HepG2 (cell line): ENCODE results near the gene PLEKHM2. TPM values are rescaled to one million over a fixed set of nuclear protein-coding genes. Genes with fewer than 3 reads are reported as not detected.

Experiments used
- ARNTL ChIP-seq: sonication (generic); formaldehyde crosslinking; IDR thresholded peaks from 2 replicates; pipeline ENCODE4 v1.4.0; 2020; ENCODE audit warnings: mild to moderate bottlenecking, missing genetic modification reagents
- ATAD3A ChIP-seq: sonication (generic); formaldehyde crosslinking; IDR thresholded peaks from 2 replicates; pipeline ENCODE4 v1.4.0; 2020; ENCODE audit warnings: missing genetic modification reagents
- CREB3 ChIP-seq: sonication (generic); formaldehyde crosslinking; IDR thresholded peaks from 2 replicates; pipeline ENCODE4 v1.5.0; 2020; ENCODE audit warnings: missing genetic modification reagents
- EED ChIP-seq: sonication (generic); formaldehyde crosslinking; IDR thresholded peaks from 2 replicates; pipeline ENCODE4 v1.5.0; 2020; ENCODE audit warnings: mild to moderate bottlenecking, missing genetic modification reagents
- FOXM1 ChIP-seq: sonication (generic); formaldehyde crosslinking; IDR thresholded peaks from 2 replicates; pipeline ENCODE4 v1.5.0; 2020; ENCODE audit warnings: missing genetic modification reagents
- GABPB1 ChIP-seq: IDR thresholded peaks from 2 replicates; pipeline ENCODE4 v1.6.1; 2016; ENCODE audit warnings: mild to moderate bottlenecking, missing genetic modification reagents, moderate library complexity, missing compliant biosample characterization
- HMGA1 ChIP-seq: sonication (generic); formaldehyde crosslinking; conservative IDR thresholded peaks from 2 replicates; pipeline ENCODE4 v1.4.0; 2020; ENCODE audit warnings: missing genetic modification reagents
- ISL2 ChIP-seq: sonication (generic); formaldehyde crosslinking; IDR thresholded peaks from 2 replicates; pipeline ENCODE4 v1.5.0; 2020; ENCODE audit warnings: missing genetic modification reagents
- MYC ChIP-seq: sonication (generic); formaldehyde crosslinking; IDR thresholded peaks from 2 replicates; pipeline ENCODE4 v1.9.0; 2021; ENCODE audit warnings: missing genetic modification reagents, borderline replicate concordance
- MYNN ChIP-seq: sonication (generic); formaldehyde crosslinking; IDR thresholded peaks from 2 replicates; pipeline ENCODE4 v1.4.0; 2020; ENCODE audit warnings: mild to moderate bottlenecking, low read depth, missing genetic modification reagents
- NFIB ChIP-seq: sonication (generic); formaldehyde crosslinking; IDR thresholded peaks from 2 replicates; pipeline ENCODE4 v1.9.0; 2021; ENCODE audit warnings: missing genetic modification reagents, mild to moderate bottlenecking, borderline replicate concordance
- NFKB2 ChIP-seq: sonication (generic); formaldehyde crosslinking; IDR thresholded peaks from 2 replicates; pipeline ENCODE4 v1.4.0; 2020; ENCODE audit warnings: missing genetic modification reagents, borderline replicate concordance
- NFRKB ChIP-seq: fragments of 450-650 bp; IDR thresholded peaks from 2 replicates; pipeline ENCODE4 v1.6.1; 2017
- SCMH1 ChIP-seq: sonication (generic); formaldehyde crosslinking; IDR thresholded peaks from 2 replicates; pipeline ENCODE4 v1.9.0; 2021; ENCODE audit warnings: missing genetic modification reagents, mild to moderate bottlenecking, borderline replicate concordance
- SOX13 ChIP-seq, 3 experiments: fragments of 450-650 bp in 1 of 3; sonication (generic) in 1 of 3; formaldehyde crosslinking in 1 of 3; IDR thresholded peaks in 2 of 3; conservative IDR thresholded peaks in 1 of 3; 2 replicates each; pipeline versions ENCODE4 v1.5.0 to v1.6.1; 2016 to 2020; ENCODE audit warnings: antibody characterized with exemption in 1 of 3, mild to moderate bottlenecking in 1 of 3, missing compliant biosample characterization in 1 of 3, missing genetic modification reagents in 1 of 3, moderate library complexity in 1 of 3
- SP5 ChIP-seq: IDR thresholded peaks from 2 replicates; pipeline ENCODE4 v1.6.1; 2016; ENCODE audit warnings: low read depth, borderline replicate concordance
- SPEN ChIP-seq: sonication (generic); formaldehyde crosslinking; IDR thresholded peaks from 2 replicates; pipeline ENCODE4 v1.5.1; 2020; ENCODE audit warnings: low read depth, mild to moderate bottlenecking, missing genetic modification reagents
- SRSF4 ChIP-seq: fragments of 200-400 bp; formaldehyde crosslinking; IDR thresholded peaks from one replicate; pipeline ENCODE4 v1.6.1; 2018; ENCODE audit warnings: mild to moderate bottlenecking, low read depth, low read length, moderate library complexity; ENCODE audit not compliant: poor library complexity, severe bottlenecking
- TFAP4 ChIP-seq: sonication (generic); IDR thresholded peaks from 2 replicates; pipeline ENCODE4 v1.6.1; 2016; ENCODE audit warnings: low read depth, borderline replicate concordance
- THYN1 ChIP-seq: sonication (generic); formaldehyde crosslinking; IDR thresholded peaks from 2 replicates; pipeline ENCODE4 v1.8.1; 2023; ENCODE audit warnings: low read depth, mild to moderate bottlenecking, moderate library complexity, missing genetic modification reagents, borderline replicate concordance
- ZFP36 ChIP-seq: fragments of 150-350 bp; IDR thresholded peaks from 2 replicates; pipeline ENCODE4 v1.6.1; 2018; ENCODE audit warnings: borderline replicate concordance, low read length, low read depth; ENCODE audit not compliant: partially characterized antibody
- ZNF101 ChIP-seq: sonication (generic); formaldehyde crosslinking; IDR thresholded peaks from 2 replicates; pipeline ENCODE4 v1.4.0; 2020; ENCODE audit warnings: mild to moderate bottlenecking, low read depth, missing genetic modification reagents, borderline replicate concordance
- ZNF138 ChIP-seq: sonication (generic); formaldehyde crosslinking; IDR thresholded peaks from 2 replicates; pipeline ENCODE4 v1.5.0; 2020; ENCODE audit warnings: mild to moderate bottlenecking, low read depth, missing genetic modification reagents
- ZNF17 ChIP-seq: sonication (generic); formaldehyde crosslinking; IDR thresholded peaks from 2 replicates; pipeline ENCODE4 v1.5.0; 2020; ENCODE audit warnings: mild to moderate bottlenecking, missing genetic modification reagents
- ZNF343 ChIP-seq: sonication (generic); formaldehyde crosslinking; IDR thresholded peaks from 2 replicates; pipeline ENCODE4 v1.4.0; 2020; ENCODE audit warnings: mild to moderate bottlenecking, missing genetic modification reagents
- ZNF546 ChIP-seq: sonication (generic); formaldehyde crosslinking; conservative IDR thresholded peaks from 2 replicates; pipeline ENCODE4 v1.8.1; 2023; ENCODE audit warnings: mild to moderate bottlenecking, missing genetic modification reagents
- ZNF607 ChIP-seq: sonication (generic); formaldehyde crosslinking; IDR thresholded peaks from 2 replicates; pipeline ENCODE4 v1.5.1; 2020; ENCODE audit warnings: missing genetic modification reagents, mild to moderate bottlenecking, borderline replicate concordance
- ZNF773 ChIP-seq: sonication (generic); formaldehyde crosslinking; IDR thresholded peaks from 2 replicates; pipeline ENCODE4 v1.4.0; 2020; ENCODE audit warnings: missing genetic modification reagents, borderline replicate concordance
- polyA plus RNA-seq, 8 experiments: library from polyadenylated mRNA; depleted of rRNA in 3 of 8; stranded (reverse) in 7 of 8; unstranded in 1 of 8; fragments of >200 nt; fragmentation: Illumina TruSeq in 4 of 8; extraction: Trizol in 4 of 8; gene quantifications; 2 replicates each; pipeline versions ENCODE4 v1.2.1 to v1.2.3, GENCODE V29; 2011 to 2016; ENCODE audit warnings: low read depth in 4 of 8, missing spikeins in 1 of 8, mixed read lengths in 1 of 8; ENCODE audit not compliant: insufficient read depth in 1 of 8
- total RNA-seq, 5 experiments: library from RNA; depleted of rRNA; stranded (reverse); fragments of >200 nt; fragmentation: Illumina TruSeq; extraction: Trizol; gene quantifications; 2 replicates each; pipeline ENCODE4 v1.2.3, GENCODE V29; 2016; ENCODE audit warnings: low read depth in 1 of 5
- TF ChIP-seq, protein P1 (sequence below): sonication (generic); formaldehyde crosslinking; IDR thresholded peaks from 2 replicates; pipeline ENCODE4 v1.8.1; 2023; ENCODE audit warnings: mild to moderate bottlenecking, inconsistent platforms, moderate library complexity, missing genetic modification reagents, borderline replicate concordance

The PLEKHM2 gene
- total and polyA plus RNA-seq, 2 of the 13 experiments (the other 11 are each of a cell fraction or from before 2014, with no cell fraction given), result 16.5 to 27.3 TPM

DNA sequence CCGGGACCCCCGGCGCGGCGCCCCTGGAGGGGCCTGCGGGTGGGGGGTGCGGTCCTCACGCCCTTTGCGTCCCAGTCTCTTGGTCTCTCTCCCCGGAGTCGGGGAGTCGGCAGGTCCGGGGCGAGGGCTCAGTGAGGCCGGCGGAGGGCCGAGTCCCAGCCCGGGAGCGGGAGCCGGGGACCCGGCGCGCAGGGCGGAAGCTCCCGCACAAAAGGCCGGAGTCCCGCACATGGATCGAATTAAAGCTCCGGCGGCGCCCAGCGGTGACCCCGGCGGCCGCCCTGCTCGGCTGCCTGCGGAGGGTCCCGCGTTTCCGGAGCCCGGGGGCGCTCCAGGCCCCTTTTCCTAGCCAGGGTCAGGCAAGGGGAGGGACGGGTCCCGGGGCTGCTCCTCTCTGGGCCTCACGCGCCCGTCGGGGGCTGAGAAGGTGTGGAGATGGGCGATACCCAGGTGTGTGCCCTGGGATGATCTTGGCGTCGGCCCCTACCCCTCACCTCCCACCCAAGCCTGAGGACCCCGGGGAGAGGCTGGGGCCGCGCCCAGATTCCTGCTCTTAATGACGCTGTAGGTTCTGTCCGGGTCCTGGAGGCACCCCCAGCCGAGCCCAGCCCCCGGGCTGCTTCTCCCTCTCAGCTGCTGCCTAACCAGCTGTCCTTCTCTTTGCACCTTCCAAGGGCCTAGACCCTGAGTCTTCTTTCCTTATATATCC is 75.0 kb downstream of the PLEKHM2 start (continued):
- TF ChIP-seq TFAP4 (no peak), ZNF773 (CRISPR knock-in tag) (no peak), MYC (peak; percentile 38; the same call in 1 of the 2 replicates), SPEN (no peak), CREB3 (no peak), ZNF138 (CRISPR knock-in tag) (no peak), ZNF343 (CRISPR knock-in tag) (no peak), ATAD3A (CRISPR knock-in tag) (no peak), FOXM1 (no peak), NFRKB (no peak), NFKB2 (CRISPR knock-in tag) (no peak; the same call in 1 of the 2 replicates), SOX13 (IDR thresholded peaks at IDR 0.05) (no peak), SOX13 (CRISPR knock-in tag; conservative IDR thresholded peaks at IDR 0.05 in 1 of 2, IDR thresholded peaks at IDR 0.05 in 1 of 2) (no peak), NFIB (CRISPR knock-in tag) (no peak), ZFP36 (no peak), ISL2 (CRISPR knock-in tag) (no peak), MYNN (CRISPR knock-in tag) (no peak), ZNF17 (CRISPR knock-in tag) (no peak), EED (CRISPR knock-in tag) (peak; percentile 52; the same call in 1 of the 2 replicates), ARNTL (CRISPR knock-in tag) (no peak), SRSF4 (no peak), SCMH1 (CRISPR knock-in tag) (no peak), ZNF546 (no peak), HMGA1 (CRISPR knock-in tag) (no peak), SP5 (CRISPR knock-in tag) (no peak), ZNF607 (no peak), GABPB1 (CRISPR knock-in tag) (peak; percentile 72; the same call in 1 of the 2 replicates), THYN1 (CRISPR knock-in tag) (no peak), ZNF101 (CRISPR knock-in tag) (no peak)
- TF ChIP-seq, protein P1, sequence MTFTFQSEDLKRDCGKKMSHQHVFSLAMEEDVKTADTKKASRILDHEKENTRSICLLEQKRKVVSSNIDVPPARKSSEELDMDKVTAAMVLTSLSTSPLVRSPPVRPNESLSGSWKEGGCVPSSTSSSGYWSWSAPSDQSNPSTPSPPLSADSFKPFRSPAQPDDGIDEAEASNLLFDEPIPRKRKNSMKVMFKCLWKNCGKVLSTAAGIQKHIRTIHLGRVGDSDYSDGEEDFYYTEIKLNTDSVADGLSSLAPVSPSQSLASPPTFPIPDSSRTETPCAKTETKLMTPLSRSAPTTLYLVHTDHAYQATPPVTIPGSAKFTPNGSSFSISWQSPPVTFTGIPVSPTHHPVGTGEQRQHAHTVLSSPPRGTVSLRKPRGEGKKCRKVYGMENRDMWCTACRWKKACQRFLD (CRISPR knock-in tag), result no peak
